PC-9 (cell line): ENCODE results near the gene CLCN6. TPM values are rescaled to one million over a fixed set of nuclear protein-coding genes. Genes with fewer than 3 reads are reported as not detected.

Source experiments
- BruUV-seq: library from RNA; stranded (reverse); fragments of 400-500 nt; replicated peaks from 2 replicates; lab custom pipeline; 2021; lab: Mats Ljungman, UMichigan
- CTCF ChIA-PET: fragments of 300-600 bp; sonication (Branson Sonifier 250); formaldehyde crosslinking; loops from one replicate; lab custom pipeline; 2022; ENCODE audit warnings: antibody characterized with exemption; lab: Charles Lee
- POLR2A ChIA-PET: fragments of 300-600 bp; sonication (Branson Sonifier 250); formaldehyde crosslinking; loops from one replicate; lab custom pipeline; 2022; ENCODE audit warnings: antibody characterized with exemption; ENCODE audit not compliant: unreplicated experiment; lab: Charles Lee
- DNase-seq, 2 experiments: peaks; one replicate each; pipeline versions ENCODE4 v3.0.0 to v3.0.0-alpha.2; 2015 to 2022; ENCODE audit warnings: mixed read lengths in 1 of 2
- H2AFZ ChIP-seq: fragments of 200-600 bp; sonication (generic); 2 replicates; pipeline ENCODE4 v1.8.1; 2017; ENCODE audit warnings: antibody characterized with exemption
- H3F3A ChIP-seq: fragments of 200-600 bp; sonication (generic); 2 replicates; pipeline ENCODE4 v1.8.1; 2017; ENCODE audit warnings: antibody characterized with exemption, mild to moderate bottlenecking, low read depth; ENCODE audit not compliant: insufficient read depth
- H3K27ac ChIP-seq: fragments of 200-600 bp; sonication (generic); 2 replicates; pipeline ENCODE4 v1.6.1; 2016; ENCODE audit warnings: mixed run types
- H3K27me3 ChIP-seq: fragments of 200-600 bp; sonication (generic); 2 replicates; pipeline ENCODE4 v1.6.1; 2016; ENCODE audit warnings: low read depth, mixed run types; ENCODE audit not compliant: insufficient read depth
- H3K36me3 ChIP-seq: fragments of 200-600 bp; sonication (generic); 2 replicates; pipeline ENCODE4 v1.6.1; 2016; ENCODE audit warnings: low read depth, mixed run types
- H3K4me1 ChIP-seq: fragments of 200-600 bp; sonication (generic); replicated peaks from 2 replicates; pipeline ENCODE4 v1.6.1; 2016; ENCODE audit warnings: mixed run types; ENCODE audit not compliant: insufficient read depth
- H3K4me2 ChIP-seq: fragments of 200-600 bp; sonication (generic); 2 replicates; pipeline ENCODE4 v1.6.1; 2017; ENCODE audit warnings: mixed run types
- H3K4me3 ChIP-seq: fragments of 200-600 bp; sonication (generic); 2 replicates; pipeline ENCODE4 v1.6.1; 2016; ENCODE audit warnings: mixed run types
- H3K79me2 ChIP-seq: fragments of 200-600 bp; sonication (generic); 2 replicates; pipeline ENCODE4 v1.6.1; 2017; ENCODE audit warnings: low read depth, mixed run types
- H3K9me2 ChIP-seq: fragments of 200-600 bp; sonication (generic); 2 replicates; pipeline ENCODE4 v1.8.1; 2017; ENCODE audit warnings: mild to moderate bottlenecking; ENCODE audit not compliant: insufficient read depth
- H3K9me3 ChIP-seq: fragments of 200-600 bp; sonication (generic); 2 replicates; pipeline ENCODE4 v1.8.1; 2016; ENCODE audit warnings: low read depth; ENCODE audit not compliant: insufficient read depth
- H4K20me1 ChIP-seq: fragments of 200-600 bp; sonication (generic); 2 replicates; pipeline ENCODE4 v1.8.1; 2017; ENCODE audit not compliant: insufficient read depth
- CTCF ChIP-seq: fragments of 200-600 bp; sonication (generic); conservative IDR thresholded peaks from 2 replicates; pipeline ENCODE4 v1.6.1; 2017; ENCODE audit warnings: mixed run types, antibody characterized with exemption, mild to moderate bottlenecking, moderate library complexity
- EZH2 ChIP-seq: fragments of 200-600 bp; sonication (generic); IDR thresholded peaks from 2 replicates; pipeline ENCODE4 v1.8.0; 2017; ENCODE audit warnings: antibody characterized with exemption, low read depth
- intact Hi-C: fragments of 100-400 bp; cut with micrococcal nuclease; formaldehyde crosslinking; loops from one replicate; pipeline ENCODE4 v1.10.0; 2022; ENCODE audit not compliant: unreplicated experiment
- total RNA-seq: library from RNA; stranded (reverse); gene quantifications from 2 replicates; pipeline ENCODE4 v1.2.3, GENCODE V29; 2021

The CLCN6 gene
- total RNA-seq, 1 experiment from 2014 or later: 16.7 TPM

GRCh38 chr1:11878891-11879190, 72.8 kb downstream of the CLCN6 start:
- no peak overlapping the region for H3K4me3 ChIP-seq
- no peaks in the 10 kb centered on the region for H4K20me1 ChIP-seq
- H3K79me2 ChIP-seq: no peaks in the 10 kb centered on the region
- H2AFZ ChIP-seq: no peak overlapping the region
- intact Hi-C loops: no loop called here
- ChIA-PET CTCF (no interaction called here), POLR2A (no interaction called here)
- no peak overlapping the region for H3K4me2 ChIP-seq
- DNase-seq: no peak
- H3F3A ChIP-seq: no peaks in the 10 kb centered on the region
- H3K4me1 ChIP-seq: no peaks in the 10 kb centered on the region
- peaks cover 21% of the 10 kb centered on the region; the same call in 1 of the 2 replicates for H3K27me3 ChIP-seq
- no peaks in the 10 kb centered on the region for H3K9me3 ChIP-seq
- no peak overlapping the region for H3K27ac ChIP-seq
- no peaks in the 10 kb centered on the region for H3K9me2 ChIP-seq
- TF ChIP-seq EZH2 (no peak), CTCF (no peak)
- H3K36me3 ChIP-seq: no peaks in the 10 kb centered on the region
- no TSS peak for BruUV-seq

GRCh38 chr1:11879311-11880180, 73.6 kb downstream of the CLCN6 start:
- no peak overlapping the region for H2AFZ ChIP-seq
- H3K9me3 ChIP-seq: no peaks in the 10 kb centered on the region
- no peaks in the 10 kb centered on the region for H3K36me3 ChIP-seq
- H4K20me1 ChIP-seq: no peaks in the 10 kb centered on the region
- BruUV-seq: no TSS peak
- H3K79me2 ChIP-seq: no peaks in the 10 kb centered on the region
- H3K27ac ChIP-seq: no peak overlapping the region
- H3K4me2 ChIP-seq: no peak overlapping the region
- no peak for DNase-seq
- ChIA-PET CTCF (no interaction called here), POLR2A (no interaction called here)
- H3K4me3 ChIP-seq: no peak overlapping the region
- intact Hi-C loops: no loop called here
- peaks cover 21% of the 10 kb centered on the region; the same call in 1 of the 2 replicates for H3K27me3 ChIP-seq
- H3F3A ChIP-seq: no peaks in the 10 kb centered on the region
- no peaks in the 10 kb centered on the region for H3K9me2 ChIP-seq
- H3K4me1 ChIP-seq: no peaks in the 10 kb centered on the region
- TF ChIP-seq EZH2 (no peak), CTCF (no peak)

- ChIA-PET CTCF (no interaction called here), POLR2A (interaction anchor here (0.6 kb wide), 1 partner anchor 30 kb away, joined by 5 read pairs; no protein-coding TSS in a partner anchor)
- no peak overlapping the region for H3K4me2 ChIP-seq
- H3K4me1 ChIP-seq: no peaks in the 10 kb centered on the region
- DNase-seq: no peak
- BruUV-seq: no TSS peak
- H3K27ac ChIP-seq: no peak overlapping the region
- peaks cover 21% of the 10 kb centered on the region; the same call in 1 of the 2 replicates for H3K27me3 ChIP-seq
- H3K36me3 ChIP-seq: no peaks in the 10 kb centered on the region
- no peaks in the 10 kb centered on the region for H3F3A ChIP-seq
- H4K20me1 ChIP-seq: no peaks in the 10 kb centered on the region
- no peak for TF ChIP-seq EZH2
- no peaks in the 10 kb centered on the region for H3K79me2 ChIP-seq
- no peaks in the 10 kb centered on the region for H3K9me3 ChIP-seq
- no peak overlapping the region for H2AFZ ChIP-seq
- intact Hi-C loops: no loop called here
- no peak overlapping the region for H3K4me3 ChIP-seq
- H3K9me2 ChIP-seq: no peaks in the 10 kb centered on the region
These were observed 74.2 kb downstream of the CLCN6 start for GRCh38 chr1:11880181-11880575.
